ENCODE results near the gene PKD1.

The PKD1 gene

GRCh38 chr16:2154533-2155090, 18.9 kb upstream of the PKD1 start:
- Histone ChIP-seq H3K4me3 (ENCODE audit: low read depth, low read length) (peak overlapping the region; percentile 64), H3K4me1 (ENCODE audit: control insufficient read depth, insufficient read depth, low read length) (no peaks in the 10 kb centered on the region; the same call in 1 of the 2 replicates)
- POLR2A ChIA-PET: interaction anchor here (0.5 to 2.6 kb wide), 60 partner anchors 9 to 598 kb away, joined by 3 to 92 read pairs (median 8); partner anchors contain the start of genes ATP6V0C, E4F1, ECI1 and FAHD1

More at GRCh38 chr16:2154533-2155090, 18.9 kb upstream of the PKD1 start:
- TF ChIP-seq PRDM10 (tag by site-specific recombination; IDR thresholded peaks at IDR 0.05) (0 out of 2 replicates have a peak, but pooled peaks have one; percentile 26), REST (tag by site-specific recombination; IDR thresholded peaks at IDR 0.05) (peak; percentile 20; the same call in 1 of the 2 replicates), ZNF561 (tag by site-specific recombination; IDR thresholded peaks at IDR 0.05; ENCODE audit: borderline replicate concordance) (0 out of 2 replicates have a peak, but pooled peaks have one; percentile 18), SCRT2 (tag by site-specific recombination; IDR thresholded peaks at IDR 0.05) (peak; percentile 69), ZNF501 (tag by site-specific recombination; IDR thresholded peaks at IDR 0.05) (0 out of 2 replicates have a peak, but pooled peaks have one; percentile 40), ZNF214 (tag by site-specific recombination; IDR thresholded peaks at IDR 0.05; ENCODE audit: borderline replicate concordance) (no peak), ZNF677 (tag by site-specific recombination; IDR thresholded peaks at IDR 0.05) (0 out of 2 replicates have a peak, but pooled peaks have one; percentile 1), ZNF660 (tag by site-specific recombination; IDR thresholded peaks at IDR 0.05) (no peak), ZSCAN4 (tag by site-specific recombination; IDR thresholded peaks at IDR 0.05) (0 out of 2 replicates have a peak, but pooled peaks have one; percentile 18), ZNF138 (tag by site-specific recombination; IDR thresholded peaks at IDR 0.05; ENCODE audit: borderline replicate concordance) (peak; percentile 22; the same call in 1 of the 2 replicates), RBAK (tag by site-specific recombination; IDR thresholded peaks at IDR 0.05) (no peak)
- TF ChIP-seq, protein P1, sequence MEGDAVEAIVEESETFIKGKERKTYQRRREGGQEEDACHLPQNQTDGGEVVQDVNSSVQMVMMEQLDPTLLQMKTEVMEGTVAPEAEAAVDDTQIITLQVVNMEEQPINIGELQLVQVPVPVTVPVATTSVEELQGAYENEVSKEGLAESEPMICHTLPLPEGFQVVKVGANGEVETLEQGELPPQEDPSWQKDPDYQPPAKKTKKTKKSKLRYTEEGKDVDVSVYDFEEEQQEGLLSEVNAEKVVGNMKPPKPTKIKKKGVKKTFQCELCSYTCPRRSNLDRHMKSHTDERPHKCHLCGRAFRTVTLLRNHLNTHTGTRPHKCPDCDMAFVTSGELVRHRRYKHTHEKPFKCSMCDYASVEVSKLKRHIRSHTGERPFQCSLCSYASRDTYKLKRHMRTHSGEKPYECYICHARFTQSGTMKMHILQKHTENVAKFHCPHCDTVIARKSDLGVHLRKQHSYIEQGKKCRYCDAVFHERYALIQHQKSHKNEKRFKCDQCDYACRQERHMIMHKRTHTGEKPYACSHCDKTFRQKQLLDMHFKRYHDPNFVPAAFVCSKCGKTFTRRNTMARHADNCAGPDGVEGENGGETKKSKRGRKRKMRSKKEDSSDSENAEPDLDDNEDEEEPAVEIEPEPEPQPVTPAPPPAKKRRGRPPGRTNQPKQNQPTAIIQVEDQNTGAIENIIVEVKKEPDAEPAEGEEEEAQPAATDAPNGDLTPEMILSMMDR (tag by site-specific recombination; IDR thresholded peaks at IDR 0.05): peak; percentile 12; the same call in 1 of the 2 replicates
- TF ChIP-seq, protein P2, sequence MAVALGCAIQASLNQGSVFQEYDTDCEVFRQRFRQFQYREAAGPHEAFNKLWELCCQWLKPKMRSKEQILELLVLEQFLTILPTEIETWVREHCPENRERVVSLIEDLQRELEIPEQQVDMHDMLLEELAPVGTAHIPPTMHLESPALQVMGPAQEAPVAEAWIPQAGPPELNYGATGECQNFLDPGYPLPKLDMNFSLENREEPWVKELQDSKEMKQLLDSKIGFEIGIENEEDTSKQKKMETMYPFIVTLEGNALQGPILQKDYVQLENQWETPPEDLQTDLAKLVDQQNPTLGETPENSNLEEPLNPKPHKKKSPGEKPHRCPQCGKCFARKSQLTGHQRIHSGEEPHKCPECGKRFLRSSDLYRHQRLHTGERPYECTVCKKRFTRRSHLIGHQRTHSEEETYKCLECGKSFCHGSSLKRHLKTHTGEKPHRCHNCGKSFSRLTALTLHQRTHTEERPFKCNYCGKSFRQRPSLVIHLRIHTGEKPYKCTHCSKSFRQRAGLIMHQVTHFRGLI (tag by site-specific recombination; IDR thresholded peaks at IDR 0.05): no peak
- TF ChIP-seq, protein P3, sequence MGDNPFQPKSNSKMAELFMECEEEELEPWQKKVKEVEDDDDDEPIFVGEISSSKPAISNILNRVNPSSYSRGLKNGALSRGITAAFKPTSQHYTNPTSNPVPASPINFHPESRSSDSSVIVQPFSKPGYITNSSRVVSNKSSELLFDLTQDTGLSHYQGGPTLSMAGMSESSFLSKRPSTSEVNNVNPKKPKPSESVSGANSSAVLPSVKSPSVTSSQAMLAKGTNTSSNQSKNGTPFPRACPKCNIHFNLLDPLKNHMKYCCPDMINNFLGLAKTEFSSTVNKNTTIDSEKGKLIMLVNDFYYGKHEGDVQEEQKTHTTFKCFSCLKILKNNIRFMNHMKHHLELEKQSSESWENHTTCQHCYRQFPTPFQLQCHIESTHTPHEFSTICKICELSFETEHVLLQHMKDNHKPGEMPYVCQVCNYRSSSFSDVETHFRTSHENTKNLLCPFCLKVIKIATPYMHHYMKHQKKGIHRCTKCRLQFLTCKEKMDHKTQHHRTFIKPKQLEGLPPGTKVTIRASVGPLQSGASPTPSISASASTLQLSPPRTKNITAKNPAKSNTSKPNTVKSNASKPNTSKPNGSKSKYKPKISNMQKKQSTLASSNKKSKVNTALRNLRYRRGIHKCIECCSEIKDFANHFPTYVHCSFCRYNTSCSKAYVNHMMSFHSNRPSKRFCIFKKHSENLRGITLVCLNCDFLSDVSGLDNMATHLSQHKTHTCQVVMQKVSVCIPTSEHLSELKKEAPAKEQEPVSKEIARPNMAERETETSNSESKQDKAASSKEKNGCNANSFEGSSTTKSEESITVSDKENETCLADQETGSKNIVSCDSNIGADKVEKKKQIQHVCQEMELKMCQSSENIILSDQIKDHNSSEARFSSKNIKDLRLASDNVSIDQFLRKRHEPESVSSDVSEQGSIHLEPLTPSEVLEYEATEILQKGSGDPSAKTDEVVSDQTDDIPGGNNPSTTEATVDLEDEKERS (tag by site-specific recombination; IDR thresholded peaks at IDR 0.05): no peak
- Histone ChIP-seq H3K27ac (ENCODE audit: extremely low read depth, low read depth, low read length) (peak overlapping the region; percentile 64), H3K36me3 (ENCODE audit: control insufficient read depth in 2 of 2, insufficient read depth in 1 of 2, low read length in 2 of 2) (peaks cover 0 to 43% of the 10 kb centered on the region in 2 experiments; a peak in 2 of 3 replicates), H3K9me3 (ENCODE audit: control insufficient read depth, insufficient read depth, low read depth, low read length) (no peaks in the 10 kb centered on the region)
- CTCF ChIA-PET: interaction anchor here (0.6 to 3.8 kb wide), 9 partner anchors 15 to 1093 kb away, joined by 3 to 26 read pairs (median 4); partner anchors contain the start of gene ECI1
